ENCODE data around the gene ZFAND3.

DNA sequence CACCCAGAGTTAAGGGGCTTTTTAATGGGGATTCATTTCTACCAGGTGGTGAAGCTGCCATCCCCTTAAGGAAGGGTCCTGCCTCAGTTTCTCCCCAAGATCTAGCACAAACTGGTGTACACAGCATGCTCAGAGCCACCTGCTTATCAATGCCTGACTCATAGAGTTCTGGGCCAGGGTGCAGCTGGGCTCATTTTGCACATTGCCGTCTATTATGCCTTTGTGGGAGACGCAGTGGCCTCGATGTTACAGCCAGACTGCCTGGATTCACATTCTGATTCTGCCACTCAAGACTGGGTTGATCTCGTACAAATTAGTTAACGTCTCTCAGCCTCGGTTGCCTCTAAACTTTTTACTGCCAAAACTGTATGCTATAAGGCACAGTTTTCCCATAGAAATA, 365.7 kb downstream of the ZFAND3 start:
- TF ChIP-seq, protein P1, sequence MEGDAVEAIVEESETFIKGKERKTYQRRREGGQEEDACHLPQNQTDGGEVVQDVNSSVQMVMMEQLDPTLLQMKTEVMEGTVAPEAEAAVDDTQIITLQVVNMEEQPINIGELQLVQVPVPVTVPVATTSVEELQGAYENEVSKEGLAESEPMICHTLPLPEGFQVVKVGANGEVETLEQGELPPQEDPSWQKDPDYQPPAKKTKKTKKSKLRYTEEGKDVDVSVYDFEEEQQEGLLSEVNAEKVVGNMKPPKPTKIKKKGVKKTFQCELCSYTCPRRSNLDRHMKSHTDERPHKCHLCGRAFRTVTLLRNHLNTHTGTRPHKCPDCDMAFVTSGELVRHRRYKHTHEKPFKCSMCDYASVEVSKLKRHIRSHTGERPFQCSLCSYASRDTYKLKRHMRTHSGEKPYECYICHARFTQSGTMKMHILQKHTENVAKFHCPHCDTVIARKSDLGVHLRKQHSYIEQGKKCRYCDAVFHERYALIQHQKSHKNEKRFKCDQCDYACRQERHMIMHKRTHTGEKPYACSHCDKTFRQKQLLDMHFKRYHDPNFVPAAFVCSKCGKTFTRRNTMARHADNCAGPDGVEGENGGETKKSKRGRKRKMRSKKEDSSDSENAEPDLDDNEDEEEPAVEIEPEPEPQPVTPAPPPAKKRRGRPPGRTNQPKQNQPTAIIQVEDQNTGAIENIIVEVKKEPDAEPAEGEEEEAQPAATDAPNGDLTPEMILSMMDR (IDR thresholded peaks at IDR 0.05): no peak
- no peak for TF ChIP-seq POLR2A (IDR thresholded peaks at IDR 0.05)
- no peak for TF ChIP-seq EP300 (IDR thresholded peaks at IDR 0.05)

Measured in stomach (tissue), 4 donors.